Kidney (tissue), 14 donors: Measurements from ENCODE around the gene PRKCQ. TPM values are rescaled to one million over a fixed set of nuclear protein-coding genes. Genes with fewer than 3 reads are reported as not detected.

Experiments used
- DNase-seq, 5 donors: peaks; one replicate each; pipeline ENCODE4 v3.0.0-alpha.2; 2013 to 2020
- FAIRE-seq: peaks from 2 replicates; lab custom pipeline; 2012; peaks lifted over from hg19 to GRCh38; lab: Jason Lieb, UNC
- H3K27ac ChIP-seq, 2 donors: one replicate each; pipeline ENCODE4 v1.7.0; 2013; ENCODE audit warnings: low read depth in 2 of 2, low read length in 2 of 2, inconsistent platforms in 1 of 2
- H3K27me3 ChIP-seq: one replicate; pipeline ENCODE4 v1.7.1; 2013; ENCODE audit warnings: low read length, inconsistent platforms; ENCODE audit not compliant: control insufficient read depth, insufficient read depth
- H3K36me3 ChIP-seq, 3 donors: one replicate each; pipeline versions ENCODE4 v1.7.0 to v1.7.1; 2013; ENCODE audit warnings: low read length in 3 of 3, control low read depth in 1 of 3, inconsistent platforms in 1 of 3; ENCODE audit not compliant: insufficient read depth in 3 of 3, control insufficient read depth in 2 of 3
- H3K4me1 ChIP-seq, 3 donors: one replicate each; pipeline versions ENCODE4 v1.7.0 to v1.7.1; 2013; ENCODE audit warnings: low read length in 3 of 3, inconsistent platforms in 1 of 3, low read depth in 1 of 3; ENCODE audit not compliant: control insufficient read depth in 2 of 3, insufficient read depth in 2 of 3
- H3K4me3 ChIP-seq, 3 donors: one replicate each; pipeline versions ENCODE4 v1.7.0 to v1.8.1; 2013; ENCODE audit warnings: low read length in 3 of 3, control low read depth in 1 of 3, inconsistent platforms in 1 of 3
- H3K9ac ChIP-seq, 3 donors: one replicate each; pipeline versions ENCODE4 v1.7.0 to v1.7.1; 2013; ENCODE audit warnings: low read length in 3 of 3, control low read depth in 1 of 3, inconsistent platforms in 1 of 3
- H3K9me3 ChIP-seq, 3 donors: one replicate each; pipeline versions ENCODE4 v1.7.0 to v1.7.1; 2013; ENCODE audit warnings: low read length in 3 of 3, control low read depth in 1 of 3, inconsistent platforms in 1 of 3; ENCODE audit not compliant: control insufficient read depth in 2 of 3, insufficient read depth in 1 of 3
- intact Hi-C: fragments of 100-400 bp; cut with DNase I; formaldehyde crosslinking; loops from one replicate; pipeline ENCODE4 v1.11.1; 2022
- polyA plus RNA-seq: library from polyadenylated mRNA; stranded (reverse); fragments of 350-450 nt; fragmentation: Illumina TruSeq; extraction: RNeasy Lipid Tissue Mini Kit (QIAGEN cat#74804); gene quantifications from one replicate; pipeline ENCODE4 v1.2.3, GENCODE V29; 2014; ENCODE audit warnings: low read depth, low replicate concordance; ENCODE audit not compliant: insufficient read depth
- total RNA-seq: library from RNA; stranded (reverse); fragmentation: NEBNext Ultra II Directional; extraction: Animal tissue kit (Norgen Biotek cat#: 25700); gene quantifications from one replicate; pipeline ENCODE4 v1.2.1, GENCODE V29; 2021
- TF ChIP-seq, protein P1 (sequence below): IDR thresholded peaks from 3 replicates; pipeline ENCODE4 v1.5.1; 2012; ENCODE audit warnings: mild to moderate bottlenecking, moderate library complexity, borderline replicate concordance; ENCODE audit not compliant: insufficient read depth; ENCODE audit errors: extremely low read depth
- donor health status: control.
- donor health status: control.
- donor health status: control.
- donor health status: control.
- donor health status: control.
- donor health status: DM: yes; HTN: yes; CAD: no.
- donor health status: Normal renal cell carcinoma (clear cell type).

PRKCQ gene
- total and polyA plus RNA-seq, 2 donors from 2014 or later: 6.1 to 17.5 TPM

DNA sequence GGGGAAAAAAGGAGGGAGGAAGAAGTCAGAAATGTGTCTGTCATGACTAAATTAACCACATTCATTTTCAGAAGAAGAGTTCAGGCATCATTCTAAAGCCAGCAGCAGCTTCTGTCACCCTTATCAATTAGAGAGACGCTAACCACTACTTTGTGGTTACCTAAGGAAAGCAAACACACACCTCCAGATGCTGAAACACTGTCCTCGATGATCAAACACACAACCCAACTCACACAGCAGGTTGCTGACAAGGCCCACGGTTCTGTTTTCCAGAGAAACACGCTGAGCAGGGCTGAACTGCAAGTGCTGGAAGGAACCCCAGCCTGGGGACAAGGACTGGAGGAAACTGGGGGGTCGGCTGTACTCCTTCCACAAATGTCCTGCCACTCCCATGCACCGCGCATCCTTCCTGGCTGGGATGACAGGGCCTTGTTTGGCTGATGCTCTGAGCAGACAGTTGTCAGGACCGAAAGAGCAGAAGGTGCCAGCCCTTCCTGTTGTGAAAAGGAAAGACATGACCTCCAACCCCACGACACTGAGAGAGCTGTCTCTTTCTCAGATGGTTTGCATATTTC is 36.6 kb downstream of the PRKCQ start:
- Histone ChIP-seq H3K9me3 (no peaks in the 10 kb centered on the region), H3K4me1 (no peaks in the 10 kb centered on the region), H3K36me3 (no peaks in the 10 kb centered on the region), H3K27ac (no peak overlapping the region), H3K4me3 (no peak overlapping the region), H3K9ac (no peak overlapping the region), H3K27me3 (no peaks in the 10 kb centered on the region)
- FAIRE-seq (no peak), DNase-seq (peak in 1 of 5 donors; percentile 65)
- TF ChIP-seq, protein P1, sequence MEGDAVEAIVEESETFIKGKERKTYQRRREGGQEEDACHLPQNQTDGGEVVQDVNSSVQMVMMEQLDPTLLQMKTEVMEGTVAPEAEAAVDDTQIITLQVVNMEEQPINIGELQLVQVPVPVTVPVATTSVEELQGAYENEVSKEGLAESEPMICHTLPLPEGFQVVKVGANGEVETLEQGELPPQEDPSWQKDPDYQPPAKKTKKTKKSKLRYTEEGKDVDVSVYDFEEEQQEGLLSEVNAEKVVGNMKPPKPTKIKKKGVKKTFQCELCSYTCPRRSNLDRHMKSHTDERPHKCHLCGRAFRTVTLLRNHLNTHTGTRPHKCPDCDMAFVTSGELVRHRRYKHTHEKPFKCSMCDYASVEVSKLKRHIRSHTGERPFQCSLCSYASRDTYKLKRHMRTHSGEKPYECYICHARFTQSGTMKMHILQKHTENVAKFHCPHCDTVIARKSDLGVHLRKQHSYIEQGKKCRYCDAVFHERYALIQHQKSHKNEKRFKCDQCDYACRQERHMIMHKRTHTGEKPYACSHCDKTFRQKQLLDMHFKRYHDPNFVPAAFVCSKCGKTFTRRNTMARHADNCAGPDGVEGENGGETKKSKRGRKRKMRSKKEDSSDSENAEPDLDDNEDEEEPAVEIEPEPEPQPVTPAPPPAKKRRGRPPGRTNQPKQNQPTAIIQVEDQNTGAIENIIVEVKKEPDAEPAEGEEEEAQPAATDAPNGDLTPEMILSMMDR: no peak
- intact Hi-C loops: no loop called here

DNA sequence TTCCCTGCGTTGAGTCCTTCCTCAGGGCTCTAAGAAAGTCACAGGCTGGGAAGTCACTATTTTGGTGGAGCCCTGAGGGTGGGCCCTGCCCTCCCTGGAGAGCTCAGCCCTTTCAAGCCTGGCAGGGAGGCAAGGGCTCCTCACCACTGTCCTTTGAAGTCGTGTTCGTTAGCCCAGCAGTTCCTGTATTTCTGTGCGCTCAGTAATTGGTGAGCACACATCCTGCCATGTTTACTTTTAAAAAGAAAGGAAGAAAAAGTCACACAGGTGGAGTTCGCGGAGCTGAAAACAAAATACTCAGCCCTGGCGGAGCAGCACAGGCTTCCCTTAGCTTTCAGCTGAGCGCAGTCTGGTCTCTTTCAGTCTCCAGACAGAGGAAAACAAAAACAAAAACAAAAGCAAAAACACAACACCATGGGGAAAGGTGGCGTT is 37.1 kb downstream of the PRKCQ start:
- Histone ChIP-seq H3K4me3 (no peak overlapping the region), H3K9ac (no peak overlapping the region), H3K27ac (peak overlapping the region in 1 of 2 donors; percentile 23), H3K9me3 (no peaks in the 10 kb centered on the region), H3K4me1 (peaks cover 0 to 2% (median 0%) of the 10 kb centered on the region in 3 donors), H3K27me3 (no peaks in the 10 kb centered on the region), H3K36me3 (no peaks in the 10 kb centered on the region)
- FAIRE-seq (no peak), DNase-seq (peak in 2 of 5 donors; percentile 6 to 19)
- intact Hi-C loops: no loop called here
- TF ChIP-seq, protein P1: no peak

DNA sequence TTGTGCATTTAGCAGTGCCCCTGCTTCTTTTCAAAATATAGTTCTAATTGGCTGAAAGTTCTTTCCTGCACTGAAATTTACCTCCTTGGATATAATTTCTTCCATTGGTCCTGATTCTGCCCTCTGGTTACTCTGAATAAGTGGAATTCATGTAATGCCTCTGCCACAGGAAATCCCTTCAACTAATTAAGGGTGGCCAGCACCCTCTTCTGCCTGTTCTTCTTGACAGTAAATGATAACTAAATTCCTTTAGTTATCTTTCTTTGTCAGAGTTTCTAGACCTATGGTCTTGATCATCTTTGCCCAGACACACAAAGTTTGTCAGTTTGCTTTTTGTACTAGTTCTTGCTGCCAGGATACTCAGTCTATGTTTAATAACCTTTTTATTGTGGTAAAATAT is 40.2 kb downstream of the PRKCQ start:
- Histone ChIP-seq H3K9me3 (no peaks in the 10 kb centered on the region), H3K36me3 (no peaks in the 10 kb centered on the region), H3K9ac (no peak overlapping the region), H3K4me3 (no peak overlapping the region), H3K4me1 (peaks cover 0 to 2% (median 0%) of the 10 kb centered on the region in 3 donors), H3K27ac (no peak overlapping the region), H3K27me3 (no peaks in the 10 kb centered on the region)
- no peak for FAIRE-seq
- no peak for DNase-seq
- TF ChIP-seq, protein P1: no peak
- intact Hi-C loops: no loop called here
